Ovary (tissue), 9 donors: ENCODE results near the gene HOXA6. TPM values are rescaled to one million over a fixed set of nuclear protein-coding genes. Genes with fewer than 3 reads are reported as not detected.

Experiments
- DNase-seq, 5 donors: peaks; one replicate each; pipeline ENCODE4 v3.0.0-alpha.2; 2019 to 2020
- H3K27ac ChIP-seq, 2 donors: fragments of 200-600 bp; one replicate each; pipeline versions ENCODE4 v1.5.1 to v1.8.0; 2019 to 2022
- H3K27me3 ChIP-seq: fragments of 200-600 bp; one replicate; pipeline ENCODE4 v1.8.0; 2022
- H3K36me3 ChIP-seq: fragments of 200-600 bp; sonication (generic); one replicate; pipeline ENCODE4 v1.5.1; 2019
- H3K4me1 ChIP-seq: one replicate; pipeline ENCODE4 v1.8.1; 2013; ENCODE audit warnings: mild to moderate bottlenecking, moderate library complexity; ENCODE audit not compliant: insufficient read depth
- H3K4me3 ChIP-seq: fragments of 200-600 bp; sonication (generic); one replicate; pipeline ENCODE4 v1.5.1; 2017
- H3K9me3 ChIP-seq, 2 donors: fragments of 200-600 bp in 1 of 2; sonication (generic) in 1 of 2; one replicate each; pipeline versions ENCODE4 v1.5.1 to v1.8.1; 2013 to 2019; ENCODE audit warnings: mild to moderate bottlenecking in 1 of 2, moderate library complexity in 1 of 2
- EP300 ChIP-seq: sonication (generic); formaldehyde crosslinking; IDR thresholded peaks from one replicate; pipeline ENCODE4 v1.6.1; 2017; ENCODE audit warnings: antibody characterized with exemption
- POLR2A ChIP-seq: fragments of 450-650 bp; IDR thresholded peaks from one replicate; pipeline ENCODE4 v1.6.1; 2017; ENCODE audit warnings: antibody characterized with exemption, mild to moderate bottlenecking, moderate library complexity
- WGBS, 3 donors: extraction: QIAGEN DNeasy Blood & Tissue Kit in 1 of 3; methylation state at CpG; one replicate each; pipeline versions ENCODE4 v1.1.5 to v1.1.7; 2013 to 2017; 5-methylcytosine and 5-hydroxymethylcytosine counted together
- intact Hi-C, 4 donors: fragments of 100-400 bp; cut with DNase I; formaldehyde crosslinking; loops; one replicate each; pipeline versions ENCODE4 v1.11.0 to v1.15.1; 2022 to 2023
- polyA plus RNA-seq, 2 donors: library from polyadenylated mRNA; stranded (reverse); fragments of 200-250 nt in 1 of 2; fragments of 350-450 nt in 1 of 2; fragmentation: Illumina TruSeq in 1 of 2; extraction: RNeasy Lipid Tissue Mini Kit (QIAGEN cat#74804) in 1 of 2; gene quantifications; one replicate each; pipeline ENCODE4 v1.2.3, GENCODE V29; 2013 to 2014
- total RNA-seq, 7 donors: library from RNA; depleted of rRNA in 2 of 7; stranded (reverse); fragments of >200 nt in 2 of 7; fragmentation: NEBNext Ultra II Directional in 3 of 7; extraction: Animal tissue kit (Norgen Biotek cat#: 25700) in 3 of 7; gene quantifications; one replicate each; pipeline versions ENCODE4 v1.1.0 to v1.2.4, GENCODE V29; 2016 to 2023
- TF ChIP-seq, protein P1 (sequence below), 3 donors: fragments of 450-650 bp in 2 of 3; fragments of 200-600 bp in 1 of 3; IDR thresholded peaks; one replicate each; pipeline versions ENCODE4 v1.5.1 to v1.8.0; 2016 to 2022; ENCODE audit warnings: antibody characterized with exemption in 3 of 3, mild to moderate bottlenecking in 1 of 3
- donor health status: DM: no; HTN: no; CAD: no; lungs with moderate emphysema.
- donor health status: DM: no; HTN: no; CAD: no.
- donor health status: Bipolar disorder and iron deficiency.
- donor health status: DM: yes; HTN: yes; CAD: no.
- donor health status: DM: no; HTN: no; CAD: no.
- donor health status: DM: yes; HTN: yes; CAD: no.

Gene HOXA6
- total and polyA plus RNA-seq, 9 donors: 0.29 to 4.2 (median 0.39) TPM; not detected in 1

DNA sequence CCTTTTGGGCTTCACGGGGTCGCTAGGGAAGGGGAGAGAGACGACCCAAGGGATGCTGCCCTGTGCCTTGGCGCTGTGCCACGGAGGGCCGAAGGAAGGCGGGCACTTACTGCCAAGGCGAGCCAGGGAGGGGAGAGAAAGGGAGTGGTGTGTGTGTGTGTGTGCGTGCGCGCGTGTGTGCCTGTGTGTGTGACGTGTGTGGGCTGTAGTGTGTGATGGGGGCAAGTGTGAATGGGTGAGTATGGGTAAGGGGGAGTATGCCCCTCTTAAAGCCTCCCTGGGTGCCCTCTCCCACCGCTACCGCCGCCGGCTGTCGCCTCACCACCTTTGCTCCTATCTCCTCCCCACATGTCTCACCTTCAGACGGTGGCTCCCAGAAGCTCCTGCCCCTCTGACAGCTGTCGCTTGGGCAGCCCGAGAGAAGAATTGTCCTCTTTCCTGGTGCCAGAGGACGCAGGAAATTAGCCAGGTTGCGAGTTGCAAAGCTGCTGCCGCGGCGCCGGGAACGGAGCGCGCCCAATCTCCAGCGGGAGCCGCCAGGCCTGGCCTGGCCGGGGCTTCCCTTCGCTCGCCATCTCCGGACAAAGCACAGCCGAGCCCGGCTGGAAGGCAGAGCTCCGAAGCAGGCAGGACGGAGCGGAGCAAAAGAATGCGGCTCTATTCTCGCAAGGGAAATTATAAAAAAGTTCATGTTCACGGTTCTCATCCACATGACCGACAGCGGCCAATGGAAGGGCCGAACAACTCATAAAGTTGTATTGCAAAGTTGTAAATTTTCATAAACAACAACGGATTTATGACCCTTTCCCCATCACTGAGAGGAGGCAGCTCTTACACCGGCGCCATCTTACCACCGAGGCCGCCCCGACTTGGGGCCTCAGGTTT, 4.6 kb upstream of the HOXA6 start, which contains the start of gene HOXA3:
Gene HOXA3, minus strand, starts transcription at position 653 of the 885 bp plus-strand sequence. CDS start 41,943 bp downstream, outside the sequence.
- DNase-seq: peak in 4 of 5 donors; percentile 9 to 45 (median 30)
- intact Hi-C loops: loop anchor here in 1 of 4 donors (10.0 kb wide), 2 partner anchors 947 to 1257 kb away; partner anchors contain the start of genes CBX3 and HNRNPA2B1
- TF ChIP-seq, protein P1, sequence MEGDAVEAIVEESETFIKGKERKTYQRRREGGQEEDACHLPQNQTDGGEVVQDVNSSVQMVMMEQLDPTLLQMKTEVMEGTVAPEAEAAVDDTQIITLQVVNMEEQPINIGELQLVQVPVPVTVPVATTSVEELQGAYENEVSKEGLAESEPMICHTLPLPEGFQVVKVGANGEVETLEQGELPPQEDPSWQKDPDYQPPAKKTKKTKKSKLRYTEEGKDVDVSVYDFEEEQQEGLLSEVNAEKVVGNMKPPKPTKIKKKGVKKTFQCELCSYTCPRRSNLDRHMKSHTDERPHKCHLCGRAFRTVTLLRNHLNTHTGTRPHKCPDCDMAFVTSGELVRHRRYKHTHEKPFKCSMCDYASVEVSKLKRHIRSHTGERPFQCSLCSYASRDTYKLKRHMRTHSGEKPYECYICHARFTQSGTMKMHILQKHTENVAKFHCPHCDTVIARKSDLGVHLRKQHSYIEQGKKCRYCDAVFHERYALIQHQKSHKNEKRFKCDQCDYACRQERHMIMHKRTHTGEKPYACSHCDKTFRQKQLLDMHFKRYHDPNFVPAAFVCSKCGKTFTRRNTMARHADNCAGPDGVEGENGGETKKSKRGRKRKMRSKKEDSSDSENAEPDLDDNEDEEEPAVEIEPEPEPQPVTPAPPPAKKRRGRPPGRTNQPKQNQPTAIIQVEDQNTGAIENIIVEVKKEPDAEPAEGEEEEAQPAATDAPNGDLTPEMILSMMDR (IDR thresholded peaks at IDR 0.05): no peak
- TF ChIP-seq POLR2A (no peak), EP300 (no peak)
- Histone ChIP-seq H3K27ac (no peak within 1 kb of the TSS), H3K27me3 (peaks cover 3% of the 10 kb centered on the region), H3K4me1 (peaks cover 6% of the 10 kb centered on the region), H3K9me3 (peaks cover 0 to 3% of the 10 kb centered on the region in 2 donors), H3K36me3 (no peaks in the 10 kb centered on the region), H3K4me3 (peak within 1 kb of the TSS; percentile 74)
- 4 to 8% (median 4%) methylated on average over 50 to 53 of the region's 53 CpGs for WGBS, 3 donors

DNA sequence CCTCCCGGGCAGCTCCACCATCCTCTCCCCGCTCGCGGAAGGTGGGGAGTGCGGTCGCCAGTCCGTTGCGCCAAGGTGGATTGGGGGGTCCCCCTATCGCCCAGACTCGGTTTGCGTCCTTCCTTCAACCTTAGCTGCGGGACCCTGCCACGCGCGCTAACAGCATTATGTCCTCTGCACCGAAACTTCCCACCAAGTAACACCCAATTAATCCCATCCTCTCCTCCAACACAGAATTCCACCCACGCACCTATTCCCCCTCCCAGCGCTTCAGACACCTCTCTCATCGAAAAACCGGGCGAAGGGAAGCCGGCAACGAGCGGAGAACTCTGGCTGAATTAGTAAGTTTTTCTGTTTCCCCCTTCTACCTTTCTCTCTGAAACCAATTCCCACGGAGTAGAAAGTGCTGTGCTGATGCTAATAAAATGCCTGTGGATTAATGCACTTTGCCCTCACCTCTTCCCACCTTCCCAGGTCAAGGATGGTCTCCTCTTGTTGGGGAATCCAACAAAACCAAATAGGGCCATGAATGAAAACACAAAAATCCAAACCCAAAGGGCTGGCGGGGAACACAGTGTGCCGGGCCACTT, 3.9 kb upstream of the HOXA6 start:
- Histone ChIP-seq H3K27ac (no peak overlapping the region), H3K27me3 (peaks cover 3% of the 10 kb centered on the region), H3K4me1 (peaks cover 5% of the 10 kb centered on the region), H3K36me3 (no peaks in the 10 kb centered on the region), H3K4me3 (peak overlapping the region; percentile 74), H3K9me3 (peaks cover 0 to 3% of the 10 kb centered on the region in 2 donors)
- TF ChIP-seq EP300 (no peak), POLR2A (no peak)
- TF ChIP-seq, protein P1 (IDR thresholded peaks at IDR 0.05): no peak
- WGBS, 3 donors: 2 to 4% (median 3%) methylated on average over 26 to 27 of the region's 27 CpGs
- peak in 2 of 5 donors; percentile 7 to 39 for DNase-seq
- intact Hi-C loops: loop anchor here in 1 of 4 donors (10.0 kb wide), 2 partner anchors 947 to 1257 kb away; partner anchors contain the start of genes CBX3 and HNRNPA2B1

DNA sequence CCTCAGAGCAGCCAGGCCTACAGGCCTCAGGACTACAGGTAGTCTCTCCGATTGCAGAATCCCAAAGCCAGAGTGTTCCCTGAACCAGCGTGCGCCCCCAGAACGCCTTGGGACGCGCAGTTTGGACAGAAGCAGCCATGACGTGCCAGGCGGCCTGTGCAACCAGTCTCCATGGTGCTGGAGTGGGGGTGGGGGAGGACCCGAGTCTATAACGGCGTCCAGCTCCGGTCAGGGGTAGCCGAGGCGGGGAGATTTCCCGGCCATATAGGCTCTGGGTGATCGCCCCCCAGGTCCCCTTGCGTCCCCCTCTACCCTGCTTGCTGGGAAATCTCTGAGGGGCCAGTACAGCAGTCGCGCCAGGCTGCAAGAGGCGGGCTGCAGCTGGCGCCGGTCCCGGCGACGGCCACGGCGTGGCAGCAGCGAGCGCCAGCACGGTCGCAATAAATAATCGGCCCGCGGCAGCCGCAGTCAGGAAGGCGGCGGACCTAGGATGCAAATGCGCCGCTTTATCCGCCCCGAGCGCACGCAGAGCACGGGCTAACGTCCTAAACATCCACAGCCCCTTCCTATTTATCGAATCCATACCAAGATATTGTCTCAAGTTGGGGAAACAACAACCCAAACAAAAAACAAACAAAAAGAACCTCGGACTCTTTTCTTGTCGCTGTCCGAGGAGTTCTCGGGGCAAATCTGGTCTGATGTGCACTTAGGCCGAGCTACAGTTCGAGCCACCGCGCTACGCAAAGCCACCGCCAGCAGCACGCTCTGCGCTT, 3.2 kb upstream of the HOXA6 start:
- H3K27ac ChIP-seq: no peak overlapping the region
- H3K4me1 ChIP-seq: peaks cover 4% of the 10 kb centered on the region
- H3K36me3 ChIP-seq: no peaks in the 10 kb centered on the region
- H3K27me3 ChIP-seq: peaks cover 3% of the 10 kb centered on the region
- TF ChIP-seq, protein P1 (IDR thresholded peaks at IDR 0.05): peak; percentile 50 to 84 (median 61)
- TF ChIP-seq POLR2A: no peak
- intact Hi-C loops: loop anchor here in 1 of 4 donors (10.0 kb wide), 2 partner anchors 946 to 1256 kb away; partner anchors contain the start of genes CBX3 and HNRNPA2B1
- peak; percentile 58 to 81 (median 64) for DNase-seq
- H3K9me3 ChIP-seq: peaks cover 0 to 5% of the 10 kb centered on the region in 2 donors
- H3K4me3 ChIP-seq: peak overlapping the region; percentile 74
- WGBS, 3 donors: 3 to 4% (median 3%) methylated on average over 53 to 58 of the region's 58 CpGs
